Fibroblast of lung (primary cell): ENCODE measurements around the gene DCAF6. TPM values are rescaled to one million over a fixed set of nuclear protein-coding genes. Genes with fewer than 3 reads are reported as not detected.

Experiments used
- DNase-seq, 2 donors: peaks; one replicate each; pipeline versions ENCODE4 v3.0.0 to v3.0.0-alpha.2; 2010; ENCODE audit warnings: low read depth in 2 of 2
- H2AFZ ChIP-seq: 2 replicates; pipeline ENCODE4 v1.5.1; 2012; ENCODE audit warnings: low read length, control low read depth, inconsistent platforms
- H3K27ac ChIP-seq: 2 replicates; pipeline ENCODE4 v1.5.1; 2011; ENCODE audit warnings: low read length, control low read depth; ENCODE audit not compliant: insufficient read depth
- H3K27me3 ChIP-seq: 2 replicates; pipeline ENCODE4 v1.5.1; 2011; ENCODE audit warnings: mild to moderate bottlenecking, low read length; ENCODE audit not compliant: control insufficient read depth, insufficient read depth
- H3K36me3 ChIP-seq: 2 replicates; pipeline ENCODE4 v1.5.1; 2011; ENCODE audit warnings: low read length; ENCODE audit not compliant: control insufficient read depth, insufficient read depth
- H3K4me1 ChIP-seq: 2 replicates; pipeline ENCODE4 v1.5.1; 2011; ENCODE audit warnings: low read length; ENCODE audit not compliant: control insufficient read depth, insufficient read depth; ENCODE audit errors: extremely low read depth
- H3K4me2 ChIP-seq: 2 replicates; pipeline ENCODE4 v1.5.1; 2011; ENCODE audit warnings: low read length, control low read depth; ENCODE audit not compliant: insufficient read depth; ENCODE audit errors: extremely low read depth
- H3K4me3 ChIP-seq, 4 experiments: fragments of 200-600 bp in 1 of 4; sonication (generic) in 1 of 4; replicated peaks in 1 of 4; 2 replicates each; pipeline ENCODE4 v1.5.1; 2011 to 2016; ENCODE audit warnings: low read length in 4 of 4, low read depth in 3 of 4, mild to moderate bottlenecking in 3 of 4, control low read depth in 2 of 4, inconsistent platforms in 1 of 4, mixed read lengths in 1 of 4; ENCODE audit not compliant: insufficient read depth in 1 of 4; ENCODE audit errors: control extremely low read depth in 1 of 4
- H3K79me2 ChIP-seq: 2 replicates; pipeline ENCODE4 v1.5.1; 2012; ENCODE audit warnings: mild to moderate bottlenecking, low read length, inconsistent platforms; ENCODE audit not compliant: control insufficient read depth, insufficient read depth
- H3K9ac ChIP-seq: 2 replicates; pipeline ENCODE4 v1.5.1; 2011; ENCODE audit warnings: mild to moderate bottlenecking, low read length, control low read depth; ENCODE audit not compliant: insufficient read depth
- H3K9me3 ChIP-seq: 2 replicates; pipeline ENCODE4 v1.5.1; 2012; ENCODE audit warnings: low read depth, low read length; ENCODE audit not compliant: control insufficient read depth, insufficient read depth
- H4K20me1 ChIP-seq: 2 replicates; pipeline ENCODE4 v1.5.1; 2011; ENCODE audit warnings: low read length; ENCODE audit not compliant: control insufficient read depth, insufficient read depth; ENCODE audit errors: extremely low read depth
- CTCF ChIP-seq, 2 donors: IDR thresholded peaks in 1 of 2; conservative IDR thresholded peaks in 1 of 2; 1 replicate in 1 of 2; 2 replicates in 1 of 2; pipeline ENCODE4 v1.5.1; 2011 to 2012; ENCODE audit warnings: low read length in 2 of 2, control low read depth in 1 of 2, inconsistent platforms in 1 of 2, low read depth in 1 of 2, mild to moderate bottlenecking in 1 of 2
- EZH2 ChIP-seq: IDR thresholded peaks from 2 replicates; pipeline ENCODE4 v1.5.1; 2012; ENCODE audit warnings: low read length, control low read depth, mild to moderate bottlenecking; ENCODE audit errors: missing control alignments
- polyA plus RNA-seq, 2 donors: library from polyadenylated mRNA; depleted of rRNA in 1 of 2; stranded (reverse) in 1 of 2; unstranded in 1 of 2; fragments of >200 nt; gene quantifications; 2 replicates each; pipeline ENCODE4 v1.2.1, GENCODE V29; 2011 to 2012; ENCODE audit warnings: missing spikeins in 1 of 2
- total RNA-seq: library from RNA; depleted of rRNA; stranded (reverse); fragments of >200 nt; gene quantifications from 2 replicates; pipeline ENCODE4 v1.2.1, GENCODE V29; 2014

DCAF6 gene
- total and polyA plus RNA-seq, 2 donors (not counting 1 experiment from before 2014, with no cell fraction given): 64.4 to 143 TPM

- no peak overlapping the region for H2AFZ ChIP-seq
- H3K27ac ChIP-seq: no peak overlapping the region
- H3K4me2 ChIP-seq: no peak overlapping the region
- H3K4me1 ChIP-seq: peaks cover 7% of the 10 kb centered on the region
- H4K20me1 ChIP-seq: no peaks in the 10 kb centered on the region
- H3K9ac ChIP-seq: no peak overlapping the region
- H3K27me3 ChIP-seq: no peaks in the 10 kb centered on the region
- no peaks in the 10 kb centered on the region for H3K79me2 ChIP-seq
- no peak for TF ChIP-seq EZH2
- no peak for TF ChIP-seq CTCF (conservative IDR thresholded peaks at IDR 0.05 in 1 of 2, IDR thresholded peaks at IDR 0.05 in 1 of 2; ENCODE audit: low read depth in 1 of 2, low read length in 2 of 2)
- no peaks in the 10 kb centered on the region for H3K9me3 ChIP-seq
- no peak for DNase-seq
- H3K36me3 ChIP-seq: no peaks in the 10 kb centered on the region
- no peak overlapping the region for H3K4me3 ChIP-seq
These were observed 183.3 kb downstream of the DCAF6 start for GRCh38 chr1:168119750-168120149.

- no peaks in the 10 kb centered on the region for H3K9me3 ChIP-seq
- no peak overlapping the region for H3K9ac ChIP-seq
- TF ChIP-seq EZH2 (no peak), CTCF (conservative IDR thresholded peaks at IDR 0.05 in 1 of 2, IDR thresholded peaks at IDR 0.05 in 1 of 2; ENCODE audit: low read depth in 1 of 2, low read length in 2 of 2) (no peak)
- H3K4me2 ChIP-seq: no peak overlapping the region
- no peak overlapping the region for H3K4me3 ChIP-seq
- H3K36me3 ChIP-seq: no peaks in the 10 kb centered on the region
- peaks cover 5% of the 10 kb centered on the region for H3K4me1 ChIP-seq
- no peak overlapping the region for H2AFZ ChIP-seq
- H4K20me1 ChIP-seq: no peaks in the 10 kb centered on the region
- peak; percentile 87 to 90 for DNase-seq
- H3K79me2 ChIP-seq: no peaks in the 10 kb centered on the region
- peak overlapping the region; percentile 27 for H3K27ac ChIP-seq
- no peaks in the 10 kb centered on the region for H3K27me3 ChIP-seq
These were observed 185.0 kb downstream of the DCAF6 start for GRCh38 chr1:168121401-168122011.

GRCh38 chr1:168125051-168125450, 188.6 kb downstream of the DCAF6 start:
- no peaks in the 10 kb centered on the region for H3K79me2 ChIP-seq
- H3K4me1 ChIP-seq: peaks cover 5% of the 10 kb centered on the region
- H4K20me1 ChIP-seq: no peaks in the 10 kb centered on the region
- TF ChIP-seq EZH2 (no peak), CTCF (conservative IDR thresholded peaks at IDR 0.05 in 1 of 2, IDR thresholded peaks at IDR 0.05 in 1 of 2; ENCODE audit: low read depth in 1 of 2, low read length in 2 of 2) (no peak)
- H3K27me3 ChIP-seq: no peaks in the 10 kb centered on the region
- H3K36me3 ChIP-seq: peaks cover 2% of the 10 kb centered on the region
- no peak overlapping the region for H2AFZ ChIP-seq
- no peak for DNase-seq
- no peak overlapping the region for H3K4me3 ChIP-seq
- H3K4me2 ChIP-seq: no peak overlapping the region
- no peaks in the 10 kb centered on the region for H3K9me3 ChIP-seq
- no peak overlapping the region for H3K9ac ChIP-seq
- no peak overlapping the region for H3K27ac ChIP-seq

Other genes with a start within 250 kb of the DCAF6 start
- 81.4 and 86.8 TPM in 2 replicates for gene MPZL1, start 214.7 kb upstream of the DCAF6 start, total RNA-seq
- 105 and 158 TPM in 2 replicates for gene MPZL1, start 214.7 kb upstream of the DCAF6 start, polyA plus RNA-seq
- gene ADCY10, start 22.5 kb upstream of the DCAF6 start, total RNA-seq: under 0.01 and 0.17 TPM in 2 replicates
- gene ADCY10, start 22.5 kb upstream of the DCAF6 start, polyA plus RNA-seq: 0.09 TPM in 1 of 2 replicates, not detected in the other
- 32.1 and 35.2 TPM in 2 replicates for gene MPC2, start 389 bp downstream of the DCAF6 start, total RNA-seq
- gene MPC2, start 389 bp downstream of the DCAF6 start, polyA plus RNA-seq: 52.6 and 58.7 TPM in 2 replicates
- gene GPR161, start 200.2 kb downstream of the DCAF6 start, total RNA-seq: 14.9 and 18.7 TPM in 2 replicates
- gene GPR161, start 200.2 kb downstream of the DCAF6 start, polyA plus RNA-seq: 10.2 and 12.5 TPM in 2 replicates
- 29.0 and 34.7 TPM in 2 replicates for gene TIPRL, start 242.3 kb downstream of the DCAF6 start, total RNA-seq
- 40.9 and 42.9 TPM in 2 replicates for gene TIPRL, start 242.3 kb downstream of the DCAF6 start, polyA plus RNA-seq